Endodermal cell (in vitro differentiated cells): ENCODE data around the gene SLC4A1. TPM values are rescaled to one million over a fixed set of nuclear protein-coding genes. Genes with fewer than 3 reads are reported as not detected.

Experiments
- DNase-seq: peaks from one replicate; pipeline ENCODE4 v3.0.0-alpha.2; 2017
- H3K27ac ChIP-seq: 2 replicates; pipeline ENCODE4 v1.5.1; 2013; ENCODE audit warnings: mild to moderate bottlenecking, low read depth, low read length, moderate library complexity
- H3K27me3 ChIP-seq: 2 replicates; pipeline ENCODE4 v1.6.1; 2013; ENCODE audit warnings: mild to moderate bottlenecking, low read length, moderate library complexity; ENCODE audit not compliant: insufficient read depth, control insufficient read depth, poor library complexity, severe bottlenecking
- H3K36me3 ChIP-seq: 2 replicates; pipeline ENCODE4 v1.7.0; 2013; ENCODE audit warnings: mild to moderate bottlenecking, low read length, moderate library complexity; ENCODE audit not compliant: control insufficient read depth, insufficient read depth
- H3K4me1 ChIP-seq: one replicate; pipeline ENCODE4 v1.7.0; 2013; ENCODE audit warnings: low read length; ENCODE audit not compliant: control insufficient read depth, insufficient read depth
- H3K4me3 ChIP-seq: 2 replicates; pipeline ENCODE4 v1.5.1; 2013; ENCODE audit warnings: mild to moderate bottlenecking, low read length, moderate library complexity
- H3K9ac ChIP-seq: 2 replicates; pipeline ENCODE4 v1.6.1; 2013; ENCODE audit warnings: mild to moderate bottlenecking, low read length, moderate library complexity; ENCODE audit not compliant: poor library complexity, severe bottlenecking; ENCODE audit errors: extremely low read depth
- H3K9me3 ChIP-seq: 2 replicates; pipeline ENCODE4 v1.6.1; 2013; ENCODE audit warnings: mild to moderate bottlenecking, low read length, moderate library complexity; ENCODE audit not compliant: control insufficient read depth
- H3K27ac Mint-ChIP-seq: 2 replicates; pipeline ENCODE4 v1.8.0; 2020; ENCODE audit warnings: mixed read lengths
- H3K27me3 Mint-ChIP-seq: 2 replicates; pipeline ENCODE4 v1.8.0; 2021; ENCODE audit warnings: mild to moderate bottlenecking, mixed read lengths; ENCODE audit not compliant: insufficient read depth
- H3K36me3 Mint-ChIP-seq: 2 replicates; pipeline ENCODE4 v1.8.0; 2020; ENCODE audit warnings: low read depth, mixed read lengths
- H3K4me1 Mint-ChIP-seq: 2 replicates; pipeline ENCODE4 v1.8.0; 2020; ENCODE audit warnings: mixed read lengths
- H3K4me3 Mint-ChIP-seq: 2 replicates; pipeline ENCODE4 v1.8.0; 2020; ENCODE audit warnings: mild to moderate bottlenecking, moderate library complexity, mixed read lengths
- H3K9me3 Mint-ChIP-seq: 2 replicates; pipeline ENCODE4 v1.8.0; 2020; ENCODE audit warnings: mild to moderate bottlenecking, mixed read lengths
- WGBS, 2 experiments: methylation state at CpG; one replicate each; pipeline versions ENCODE4 v1.1.5 to v1.1.7; 2013; ENCODE audit warnings: missing lambda C conversion rate in 2 of 2, mixed read lengths in 1 of 2; ENCODE audit not compliant: insufficient coverage in 1 of 2, insufficient read length in 1 of 2; 5-methylcytosine and 5-hydroxymethylcytosine counted together
- total RNA-seq, 2 donors: library from RNA; stranded (reverse); fragmentation: NEBNext Ultra II Directional in 1 of 2; extraction: Animal tissue kit (Norgen Biotek cat#: 25700) in 1 of 2; gene quantifications; 2 replicates in 1 of 2; 3 replicates in 1 of 2; pipeline ENCODE4 v1.2.1, GENCODE V29; 2021
- TF ChIP-seq, protein P1 (sequence below): fragments of 200-600 bp; sonication (generic); conservative IDR thresholded peaks from 2 replicates; pipeline ENCODE4 v1.5.0; 2021; ENCODE audit warnings: antibody characterized with exemption, mild to moderate bottlenecking

Gene SLC4A1
- total RNA-seq, 2 donors from 2014 or later, result 0.04 TPM; not detected in 1

DNA sequence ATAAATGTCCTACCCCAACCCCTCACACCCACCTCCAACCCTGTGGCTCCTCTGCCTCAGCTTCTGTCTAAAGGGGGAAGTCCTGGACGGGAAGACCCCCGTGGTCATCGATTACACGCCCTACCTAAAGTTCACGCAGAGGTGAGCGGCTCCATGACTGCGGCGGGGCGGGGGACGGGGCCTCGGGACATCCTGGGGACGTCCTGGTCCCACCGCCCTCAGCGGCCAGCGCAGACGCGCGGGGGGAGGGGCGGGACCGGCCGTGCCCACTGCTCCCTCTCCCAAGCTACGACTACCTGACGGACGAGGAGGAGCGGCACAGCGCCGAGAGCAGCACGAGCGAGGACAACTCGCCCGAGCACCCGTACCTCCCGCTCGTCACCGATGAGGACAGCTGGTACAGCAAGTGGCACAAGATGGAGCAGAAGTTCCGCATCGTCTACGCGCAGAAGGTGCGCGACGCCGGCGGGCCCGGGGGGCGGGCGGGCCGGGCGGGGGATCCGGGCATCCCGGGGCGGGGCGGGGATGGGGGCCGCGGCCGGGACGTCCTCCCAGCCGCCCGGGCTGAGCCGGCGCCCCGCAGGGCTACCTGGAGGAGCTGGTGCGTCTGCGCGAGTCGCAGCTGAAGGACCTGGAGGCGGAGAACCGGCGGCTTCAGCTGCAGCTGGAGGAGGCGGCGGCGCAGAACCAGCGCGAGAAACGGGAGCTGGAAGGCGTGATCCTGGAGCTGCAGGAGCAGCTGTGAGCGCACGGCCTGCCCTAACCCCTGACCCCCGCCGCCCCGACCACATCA, 47.1 kb upstream of the SLC4A1 start:
- Histone ChIP-seq H3K27me3 (peaks cover 20% of the 10 kb centered on the region), H3K27ac (no peak overlapping the region), H3K4me1 (no peaks in the 10 kb centered on the region), H3K36me3 (peaks cover 7% of the 10 kb centered on the region), H3K4me3 (peak overlapping the region; percentile 76), H3K9me3 (no peaks in the 10 kb centered on the region), H3K9ac (no peak overlapping the region)
- TF ChIP-seq, protein P1, sequence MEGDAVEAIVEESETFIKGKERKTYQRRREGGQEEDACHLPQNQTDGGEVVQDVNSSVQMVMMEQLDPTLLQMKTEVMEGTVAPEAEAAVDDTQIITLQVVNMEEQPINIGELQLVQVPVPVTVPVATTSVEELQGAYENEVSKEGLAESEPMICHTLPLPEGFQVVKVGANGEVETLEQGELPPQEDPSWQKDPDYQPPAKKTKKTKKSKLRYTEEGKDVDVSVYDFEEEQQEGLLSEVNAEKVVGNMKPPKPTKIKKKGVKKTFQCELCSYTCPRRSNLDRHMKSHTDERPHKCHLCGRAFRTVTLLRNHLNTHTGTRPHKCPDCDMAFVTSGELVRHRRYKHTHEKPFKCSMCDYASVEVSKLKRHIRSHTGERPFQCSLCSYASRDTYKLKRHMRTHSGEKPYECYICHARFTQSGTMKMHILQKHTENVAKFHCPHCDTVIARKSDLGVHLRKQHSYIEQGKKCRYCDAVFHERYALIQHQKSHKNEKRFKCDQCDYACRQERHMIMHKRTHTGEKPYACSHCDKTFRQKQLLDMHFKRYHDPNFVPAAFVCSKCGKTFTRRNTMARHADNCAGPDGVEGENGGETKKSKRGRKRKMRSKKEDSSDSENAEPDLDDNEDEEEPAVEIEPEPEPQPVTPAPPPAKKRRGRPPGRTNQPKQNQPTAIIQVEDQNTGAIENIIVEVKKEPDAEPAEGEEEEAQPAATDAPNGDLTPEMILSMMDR, result no peak
- peak; percentile 94 for DNase-seq
- Mint-ChIP-seq H3K27ac (no peak overlapping the region), H3K36me3 (peaks cover 5% of the 10 kb centered on the region), H3K4me3 (peak overlapping the region; percentile 56), H3K27me3 (peaks cover 34% of the 10 kb centered on the region), H3K9me3 (no peaks in the 10 kb centered on the region), H3K4me1 (peaks cover 11% of the 10 kb centered on the region)
- WGBS, 2 experiments, result 2 to 3% methylated on average over 19 to 81 of the region's 81 CpGs

DNA sequence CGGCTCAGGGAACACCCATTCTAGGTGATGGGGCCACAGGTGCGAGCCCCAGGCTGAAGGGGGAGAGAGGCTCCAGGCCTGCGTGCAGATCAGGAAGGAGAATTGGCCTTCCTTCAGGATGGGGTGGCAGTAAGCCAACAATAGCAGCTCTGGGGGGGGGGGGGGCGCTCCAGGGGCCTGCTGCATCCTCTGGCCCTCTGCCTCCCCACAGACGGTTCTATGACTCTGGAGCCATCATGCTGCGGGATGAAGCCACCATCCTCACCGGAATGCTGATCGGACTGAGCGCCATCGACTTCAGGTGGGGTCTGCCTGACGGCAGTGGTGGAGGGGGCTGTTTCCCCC, 46.6 kb upstream of the SLC4A1 start:
- no peaks in the 10 kb centered on the region for H3K9me3 ChIP-seq
- Mint-ChIP-seq H3K27me3 (peaks cover 39% of the 10 kb centered on the region), H3K27ac (no peak overlapping the region), H3K4me1 (peaks cover 11% of the 10 kb centered on the region), H3K4me3 (peak overlapping the region; percentile 56), H3K36me3 (peaks cover 3% of the 10 kb centered on the region), H3K9me3 (no peaks in the 10 kb centered on the region)
- peak overlapping the region; percentile 67 for H3K4me3 ChIP-seq
- WGBS, 2 experiments, result 77% methylated on average over 10 of the region's 11 CpGs; no CpG with 5 or more reads in 1 of the 2 experiments
- peaks cover 2% of the 10 kb centered on the region for H3K36me3 ChIP-seq
- no peak overlapping the region for H3K9ac ChIP-seq
- no peak overlapping the region for H3K27ac ChIP-seq
- TF ChIP-seq, protein P1, result no peak
- H3K4me1 ChIP-seq, result no peaks in the 10 kb centered on the region
- H3K27me3 ChIP-seq, result peaks cover 20% of the 10 kb centered on the region
- no peak for DNase-seq

DNA sequence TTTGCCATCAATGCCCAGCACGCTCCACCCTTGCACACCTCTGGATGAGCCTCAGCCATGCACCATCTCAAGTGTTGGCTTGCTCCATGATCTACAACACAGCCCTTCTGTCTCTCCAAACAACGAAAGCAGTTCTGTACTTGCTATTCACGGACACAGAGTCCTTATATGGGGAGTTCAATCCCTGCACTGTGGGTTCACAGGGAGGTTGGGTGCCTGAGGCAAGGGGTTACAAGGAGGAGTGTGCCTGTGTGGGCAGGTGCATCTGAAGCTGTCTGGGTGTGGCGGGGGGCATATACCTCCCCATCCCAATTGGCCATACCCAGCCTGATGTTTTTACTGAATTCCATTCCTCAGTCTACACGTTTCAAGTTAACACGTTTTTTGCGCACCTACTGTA, 46.1 kb upstream of the SLC4A1 start:
- no peaks in the 10 kb centered on the region for H3K36me3 Mint-ChIP-seq

More for the DNA sequence above, 46.1 kb upstream of the SLC4A1 start:
- peak overlapping the region; percentile 56 for H3K4me3 Mint-ChIP-seq
- H3K27me3 Mint-ChIP-seq, result peaks cover 40% of the 10 kb centered on the region
- DNase-seq, result no peak
- Histone ChIP-seq H3K36me3 (no peaks in the 10 kb centered on the region), H3K27ac (no peak overlapping the region), H3K4me1 (no peaks in the 10 kb centered on the region), H3K4me3 (no peak overlapping the region), H3K9me3 (no peaks in the 10 kb centered on the region), H3K9ac (no peak overlapping the region), H3K27me3 (peaks cover 20% of the 10 kb centered on the region)
- H3K4me1 Mint-ChIP-seq, result peaks cover 14% of the 10 kb centered on the region
- H3K27ac Mint-ChIP-seq, result no peak overlapping the region
- TF ChIP-seq, protein P1, result no peak
- H3K9me3 Mint-ChIP-seq, result no peaks in the 10 kb centered on the region
- WGBS, 2 experiments, result 91 to 92% methylated on average over 5 to 7 of the region's 7 CpGs
